Panc1 (cell line): ENCODE results near the gene RCOR2. TPM values are rescaled to one million over a fixed set of nuclear protein-coding genes. Genes with fewer than 3 reads are reported as not detected.

Experiments used
- ATAC-seq: fragments of 200-7000 bp; cut with Tn5 transposase; 2 replicates; pipeline ENCODE4 v1.9.1; 2020; ENCODE audit warnings: mild to moderate bottlenecking, moderate library complexity
- BruUV-seq: library from RNA; stranded (reverse); fragments of 400-500 nt; replicated peaks from 2 replicates; lab custom pipeline; 2021; lab: Mats Ljungman, UMichigan
- CTCF ChIA-PET: fragments of 300-600 bp; sonication (Branson Sonifier 250); formaldehyde crosslinking; loops from one replicate; lab custom pipeline; 2022; ENCODE audit warnings: antibody characterized with exemption; lab: Charles Lee
- POLR2A ChIA-PET: fragments of 300-600 bp; sonication (Branson Sonifier 250); formaldehyde crosslinking; loops from one replicate; lab custom pipeline; 2022; ENCODE audit warnings: antibody characterized with exemption; lab: Charles Lee
- DNase-seq: peaks from one replicate; pipeline ENCODE4 v3.0.0-alpha.2; 2010; ENCODE audit warnings: low read depth, low spot score
- H3K27ac ChIP-seq: 2 replicates; pipeline ENCODE4 v1.5.1; 2011; ENCODE audit warnings: mild to moderate bottlenecking, low read length, inconsistent platforms
- H3K27me3 ChIP-seq: fragments of 200-500 bp; sonication (Bioruptor generic); 2 replicates; pipeline ENCODE4 v1.6.0; 2014; ENCODE audit warnings: low read length, inconsistent platforms; ENCODE audit not compliant: control insufficient read depth, insufficient read depth
- H3K36me3 ChIP-seq: fragments of 200-500 bp; sonication (Bioruptor generic); 2 replicates; pipeline ENCODE4 v1.5.1; 2014; ENCODE audit warnings: inconsistent platforms, mild to moderate bottlenecking, low read length, moderate library complexity; ENCODE audit not compliant: control insufficient read depth, insufficient read depth
- H3K4me1 ChIP-seq: 2 replicates; pipeline ENCODE4 v1.5.1; 2011; ENCODE audit warnings: inconsistent platforms, mild to moderate bottlenecking, low read length, moderate library complexity; ENCODE audit not compliant: control insufficient read depth, insufficient read depth
- H3K4me3 ChIP-seq, 2 experiments: 2 replicates each; pipeline ENCODE4 v1.5.1; 2011 to 2012; ENCODE audit warnings: low read depth in 2 of 2, low read length in 2 of 2, mild to moderate bottlenecking in 2 of 2, inconsistent platforms in 1 of 2, moderate library complexity in 1 of 2
- H3K9me3 ChIP-seq: fragments of 200-500 bp; sonication (Bioruptor generic); 2 replicates; pipeline ENCODE4 v1.5.1; 2014; ENCODE audit warnings: low read depth, mild to moderate bottlenecking, inconsistent platforms, low read length, moderate library complexity; ENCODE audit not compliant: control insufficient read depth, insufficient read depth
- CTCF ChIP-seq: fragments of 450-650 bp; IDR thresholded peaks from 2 replicates; pipeline ENCODE4 v1.5.1; 2017; ENCODE audit warnings: mild to moderate bottlenecking
- POLR2AphosphoS5 ChIP-seq: IDR thresholded peaks from 2 replicates; pipeline ENCODE4 v1.6.1; 2012; ENCODE audit warnings: mild to moderate bottlenecking, low read depth, low read length, moderate library complexity
- REST ChIP-seq, 2 experiments: IDR thresholded peaks; 2 replicates each; pipeline ENCODE4 v1.6.1; 2011 to 2012; ENCODE audit warnings: low read depth in 2 of 2, control low read depth in 1 of 2, low read length in 1 of 2, mild to moderate bottlenecking in 1 of 2, moderate library complexity in 1 of 2; ENCODE audit not compliant: insufficient read depth in 1 of 2
- SIN3A ChIP-seq: IDR thresholded peaks from 2 replicates; pipeline ENCODE4 v1.6.1; 2012; ENCODE audit warnings: low read depth, mild to moderate bottlenecking, low read length, moderate library complexity, borderline replicate concordance; ENCODE audit not compliant: insufficient read depth
- TCF7L2 ChIP-seq: IDR thresholded peaks from 2 replicates; pipeline ENCODE4 v1.6.1; 2011; ENCODE audit warnings: mild to moderate bottlenecking, low read depth, low read length, inconsistent platforms
- in situ Hi-C: cut with HindIII; loops from 2 replicates; pipeline ENCODE4 v1.10.0; 2016; ENCODE audit warnings: low sequenced_read_pairs, low pct_unique_long_range_greater_than_20kb
- intact Hi-C: fragments of 100-400 bp; cut with micrococcal nuclease; formaldehyde crosslinking; loops from one replicate; pipeline ENCODE4 v1.10.0; 2022; ENCODE audit not compliant: unreplicated experiment
- total RNA-seq: library from RNA; stranded (reverse); gene quantifications from one replicate; pipeline ENCODE4 v1.2.1, GENCODE V29; 2021; ENCODE audit not compliant: unreplicated experiment

RCOR2 gene
- total RNA-seq, 1 experiment from 2014 or later = 10.2 TPM

GRCh38 chr11:63961608-63962412, 44.8 kb upstream of the RCOR2 start:
- Histone ChIP-seq H3K36me3 (no peaks in the 10 kb centered on the region; the same call in 1 of the 2 replicates), H3K27me3 (no peaks in the 10 kb centered on the region), H3K27ac (no peak overlapping the region), H3K4me3 (no peak overlapping the region), H3K9me3 (no peaks in the 10 kb centered on the region), H3K4me1 (peaks cover 5% of the 10 kb centered on the region; the same call in 1 of the 2 replicates)
- DNase-seq (no peak), ATAC-seq (peak; percentile 71)
- ChIA-PET CTCF (no interaction called here), POLR2A (interaction anchor here (0.5 to 0.6 kb wide), 2 partner anchors 9 to 38 kb away, joined by 3 to 16 read pairs; no protein-coding TSS in a partner anchor)
- in situ Hi-C loops = no loop called here
- TF ChIP-seq POLR2AphosphoS5 (no peak), SIN3A (no peak), CTCF (no peak), REST (IDR thresholded peaks at IDR 0.05; ENCODE audit: insufficient read depth in 1 of 2, low read depth in 2 of 2, low read length in 1 of 2) (no peak), TCF7L2 (no peak)
- intact Hi-C loops = no loop called here
- no TSS peak for BruUV-seq

- Histone ChIP-seq H3K4me1 (peaks cover 5% of the 10 kb centered on the region; the same call in 1 of the 2 replicates), H3K27ac (no peak overlapping the region), H3K9me3 (no peaks in the 10 kb centered on the region), H3K27me3 (no peaks in the 10 kb centered on the region), H3K36me3 (peaks cover 5% of the 10 kb centered on the region), H3K4me3 (no peak overlapping the region)
- no peak for TF ChIP-seq POLR2AphosphoS5
- TF ChIP-seq CTCF = no peak
- no peak for TF ChIP-seq REST (IDR thresholded peaks at IDR 0.05; ENCODE audit: insufficient read depth in 1 of 2, low read depth in 2 of 2, low read length in 1 of 2)
- no peak for TF ChIP-seq SIN3A
- TF ChIP-seq TCF7L2 = no peak
- in situ Hi-C loops = no loop called here
- no TSS peak for BruUV-seq
- CTCF ChIA-PET = interaction anchor here (0.5 to 0.8 kb wide), 2 partner anchors 12 to 80 kb away, joined by 3 to 6 read pairs; no protein-coding TSS in a partner anchor
- ATAC-seq (no peak), DNase-seq (no peak)
- intact Hi-C loops = no loop called here
- POLR2A ChIA-PET = no interaction called here
Observed at GRCh38 chr11:63958008-63958407, 41.0 kb upstream of the RCOR2 start.
